Endothelial cell (in vitro differentiated cells): Measurements from ENCODE around the gene MRPS30. TPM values are rescaled to one million over a fixed set of nuclear protein-coding genes. Genes with fewer than 3 reads are reported as not detected.

Experiments used
- DNase-seq: peaks from one replicate; pipeline ENCODE4 v3.0.0; 2021; ENCODE audit warnings: low spot score
- H3K27ac Mint-ChIP-seq: one replicate; pipeline ENCODE4 v1.8.0; 2021; ENCODE audit warnings: mixed read lengths, inconsistent platforms; ENCODE audit not compliant: unreplicated experiment
- H3K27me3 Mint-ChIP-seq: one replicate; pipeline ENCODE4 v1.8.0; 2021; ENCODE audit warnings: mild to moderate bottlenecking, moderate library complexity, mixed read lengths, inconsistent platforms; ENCODE audit not compliant: unreplicated experiment
- H3K36me3 Mint-ChIP-seq: one replicate; pipeline ENCODE4 v1.8.0; 2021; ENCODE audit warnings: mild to moderate bottlenecking, low read depth, mixed read lengths, inconsistent platforms; ENCODE audit not compliant: unreplicated experiment
- H3K4me1 Mint-ChIP-seq: one replicate; pipeline ENCODE4 v1.8.0; 2021; ENCODE audit warnings: mild to moderate bottlenecking, mixed read lengths, inconsistent platforms; ENCODE audit not compliant: unreplicated experiment
- H3K4me3 Mint-ChIP-seq: one replicate; pipeline ENCODE4 v1.8.0; 2021; ENCODE audit warnings: mild to moderate bottlenecking, mixed read lengths, inconsistent platforms; ENCODE audit not compliant: unreplicated experiment
- H3K9me3 Mint-ChIP-seq: one replicate; pipeline ENCODE4 v1.8.0; 2021; ENCODE audit warnings: mixed read lengths, inconsistent platforms; ENCODE audit not compliant: unreplicated experiment
- total RNA-seq: library from RNA; stranded (reverse); fragmentation: NEBNext Ultra II Directional; extraction: Animal tissue kit (Norgen Biotek cat#: 25700); gene quantifications from one replicate; pipeline ENCODE4 v1.2.1, GENCODE V29; 2021; ENCODE audit not compliant: unreplicated experiment
- TF ChIP-seq, protein P1 (sequence below): fragments of 200-600 bp; sonication (generic); IDR thresholded peaks from one replicate; pipeline ENCODE4 v1.5.0; 2021; ENCODE audit warnings: antibody characterized with exemption; ENCODE audit not compliant: unreplicated experiment

Gene MRPS30
- total RNA-seq, 1 donor from 2014 or later = 27.6 TPM

- H3K27ac Mint-ChIP-seq = no peak overlapping the region
- H3K9me3 Mint-ChIP-seq = no peaks in the 10 kb centered on the region
- no peak overlapping the region for H3K4me3 Mint-ChIP-seq
- H3K4me1 Mint-ChIP-seq = peaks cover 15% of the 10 kb centered on the region
- no peaks in the 10 kb centered on the region for H3K27me3 Mint-ChIP-seq
- H3K36me3 Mint-ChIP-seq = no peaks in the 10 kb centered on the region
- TF ChIP-seq, protein P1, sequence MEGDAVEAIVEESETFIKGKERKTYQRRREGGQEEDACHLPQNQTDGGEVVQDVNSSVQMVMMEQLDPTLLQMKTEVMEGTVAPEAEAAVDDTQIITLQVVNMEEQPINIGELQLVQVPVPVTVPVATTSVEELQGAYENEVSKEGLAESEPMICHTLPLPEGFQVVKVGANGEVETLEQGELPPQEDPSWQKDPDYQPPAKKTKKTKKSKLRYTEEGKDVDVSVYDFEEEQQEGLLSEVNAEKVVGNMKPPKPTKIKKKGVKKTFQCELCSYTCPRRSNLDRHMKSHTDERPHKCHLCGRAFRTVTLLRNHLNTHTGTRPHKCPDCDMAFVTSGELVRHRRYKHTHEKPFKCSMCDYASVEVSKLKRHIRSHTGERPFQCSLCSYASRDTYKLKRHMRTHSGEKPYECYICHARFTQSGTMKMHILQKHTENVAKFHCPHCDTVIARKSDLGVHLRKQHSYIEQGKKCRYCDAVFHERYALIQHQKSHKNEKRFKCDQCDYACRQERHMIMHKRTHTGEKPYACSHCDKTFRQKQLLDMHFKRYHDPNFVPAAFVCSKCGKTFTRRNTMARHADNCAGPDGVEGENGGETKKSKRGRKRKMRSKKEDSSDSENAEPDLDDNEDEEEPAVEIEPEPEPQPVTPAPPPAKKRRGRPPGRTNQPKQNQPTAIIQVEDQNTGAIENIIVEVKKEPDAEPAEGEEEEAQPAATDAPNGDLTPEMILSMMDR = no peak
- no peak for DNase-seq
Observed at GRCh38 chr5:44827681-44828080, 18.9 kb downstream of the MRPS30 start.

DNA sequence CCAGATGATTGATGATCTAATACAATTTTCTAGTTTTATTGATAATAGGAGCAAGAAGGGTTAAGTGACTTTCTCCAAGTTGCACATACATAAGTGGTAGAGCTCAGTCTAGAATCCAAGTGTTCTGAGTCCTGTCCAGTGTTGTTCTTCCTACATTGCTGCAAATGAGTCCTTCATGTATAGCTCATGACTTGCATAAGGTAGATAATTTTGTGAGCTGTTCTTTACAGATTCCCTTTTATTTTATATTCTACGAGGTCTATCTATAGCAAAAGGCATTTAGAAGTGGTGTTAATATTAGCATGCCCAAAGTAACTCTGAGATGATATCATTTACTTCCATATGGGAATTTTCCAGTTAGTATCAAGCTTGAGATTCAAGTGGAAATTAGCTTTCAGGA is 20.0 kb downstream of the MRPS30 start:
- no peak overlapping the region for H3K27ac Mint-ChIP-seq
- TF ChIP-seq, protein P1 = no peak
- DNase-seq = no peak
- H3K36me3 Mint-ChIP-seq = no peaks in the 10 kb centered on the region
- H3K9me3 Mint-ChIP-seq = no peaks in the 10 kb centered on the region
- no peaks in the 10 kb centered on the region for H3K27me3 Mint-ChIP-seq
- H3K4me1 Mint-ChIP-seq = peaks cover 15% of the 10 kb centered on the region
- H3K4me3 Mint-ChIP-seq = no peak overlapping the region

- Mint-ChIP-seq H3K27ac (no peak overlapping the region), H3K36me3 (no peaks in the 10 kb centered on the region), H3K4me3 (no peak overlapping the region), H3K4me1 (peaks cover 15% of the 10 kb centered on the region), H3K9me3 (no peaks in the 10 kb centered on the region), H3K27me3 (no peaks in the 10 kb centered on the region)
- TF ChIP-seq, protein P1 = no peak
- no peak for DNase-seq
Observed at GRCh38 chr5:44830951-44831350, 22.2 kb downstream of the MRPS30 start.

DNA sequence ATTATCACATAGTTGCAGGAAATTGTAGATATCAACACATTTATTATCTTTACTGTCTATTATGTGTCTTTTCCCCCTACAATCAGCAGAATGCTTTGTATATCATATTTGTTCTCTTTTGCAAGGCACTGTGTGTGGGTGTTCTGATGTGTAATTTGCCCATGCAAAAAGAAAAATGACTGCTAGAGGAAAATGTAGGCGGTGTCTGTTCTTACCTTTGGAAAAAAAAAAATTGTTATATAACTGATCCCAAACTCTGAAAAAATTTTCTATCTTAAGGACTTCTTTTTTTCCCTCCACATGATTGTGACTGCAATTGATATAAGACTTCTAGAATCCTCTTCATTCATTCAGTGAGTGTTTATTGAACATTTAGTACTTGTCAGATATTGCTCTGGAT is 24.5 kb downstream of the MRPS30 start:
- Mint-ChIP-seq H3K4me3 (no peak overlapping the region), H3K36me3 (peaks cover under 1% of the 10 kb centered on the region), H3K4me1 (no peaks in the 10 kb centered on the region), H3K27me3 (no peaks in the 10 kb centered on the region), H3K9me3 (peaks cover 1% of the 10 kb centered on the region), H3K27ac (no peak overlapping the region)
- TF ChIP-seq, protein P1 = no peak
- DNase-seq = no peak

DNA sequence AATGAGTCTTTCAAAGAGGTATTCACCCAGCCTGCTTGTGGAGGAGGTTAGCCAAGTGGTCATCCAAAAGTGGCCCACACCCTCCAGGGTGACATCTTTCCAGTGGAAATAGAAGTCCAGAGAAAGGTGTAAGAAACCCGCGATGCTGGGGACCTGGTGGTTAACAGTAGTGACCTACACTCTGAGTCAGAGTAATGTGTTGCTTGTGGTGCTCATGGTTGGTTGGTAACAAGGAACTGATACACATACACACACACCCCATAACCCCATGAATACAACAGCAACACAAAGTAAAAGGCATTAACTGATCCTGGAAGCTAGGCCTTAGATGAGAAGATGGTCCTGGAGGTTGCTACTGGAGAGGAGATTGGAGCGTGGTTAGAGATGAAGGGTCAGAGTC is 26.9 kb downstream of the MRPS30 start:
- Mint-ChIP-seq H3K27me3 (peaks cover 4% of the 10 kb centered on the region), H3K36me3 (peaks cover 7% of the 10 kb centered on the region), H3K27ac (no peak overlapping the region), H3K4me1 (no peaks in the 10 kb centered on the region), H3K4me3 (no peak overlapping the region), H3K9me3 (peaks cover 14% of the 10 kb centered on the region)
- TF ChIP-seq, protein P1 = no peak
- DNase-seq = no peak
